OCI-LY3 (cell line): ENCODE measurements around the gene SAMD4A.

Experiments
- EZH2phosphoT487 ChIP-seq: fragments of 200-600 bp; shearing (Covaris generic); IDR thresholded peaks from 2 replicates; pipeline ENCODE4 v1.6.1; 2018; ENCODE audit warnings: antibody characterized with exemption, mixed run types, low read depth
- TF ChIP-seq, protein P1 (sequence below): fragments of 200-600, 300-600 bp; sonication (generic); IDR thresholded peaks from 2 replicates; pipeline ENCODE4 v1.5.1; 2014; ENCODE audit warnings: antibody characterized with exemption, low read length, low read depth

DNA sequence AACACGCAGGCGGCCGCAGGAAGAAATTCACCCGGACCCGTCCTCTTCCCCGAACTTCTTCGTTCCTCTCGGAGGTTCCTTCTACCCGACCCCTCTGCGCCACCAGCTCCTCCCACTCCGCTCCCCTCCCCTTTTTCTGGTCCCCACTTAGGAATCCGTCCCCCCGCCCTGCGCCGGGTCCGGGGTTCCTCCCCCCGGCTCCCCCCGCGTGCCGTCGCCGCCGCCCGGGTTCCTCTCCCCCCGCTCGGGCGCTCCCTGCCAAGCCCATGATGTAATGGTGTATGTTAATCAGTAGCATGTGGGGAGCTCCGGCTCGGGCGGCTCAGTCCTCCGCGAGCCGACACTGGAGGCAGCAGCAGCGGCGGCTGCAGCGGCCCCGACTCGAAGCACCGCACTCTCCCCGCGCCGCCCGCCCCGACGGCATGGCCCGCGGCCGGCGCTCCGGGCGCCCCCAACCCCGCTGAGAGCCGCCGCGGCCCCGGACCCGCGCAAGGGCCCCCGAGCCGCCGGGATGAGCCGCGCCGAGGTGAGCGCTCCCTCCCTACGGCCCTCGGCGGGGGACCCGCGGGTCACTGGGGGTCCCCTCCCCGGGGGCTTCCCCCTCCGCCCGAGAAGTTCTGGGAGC is 1.0 kb upstream of the SAMD4A start:
- TF ChIP-seq, protein P1, sequence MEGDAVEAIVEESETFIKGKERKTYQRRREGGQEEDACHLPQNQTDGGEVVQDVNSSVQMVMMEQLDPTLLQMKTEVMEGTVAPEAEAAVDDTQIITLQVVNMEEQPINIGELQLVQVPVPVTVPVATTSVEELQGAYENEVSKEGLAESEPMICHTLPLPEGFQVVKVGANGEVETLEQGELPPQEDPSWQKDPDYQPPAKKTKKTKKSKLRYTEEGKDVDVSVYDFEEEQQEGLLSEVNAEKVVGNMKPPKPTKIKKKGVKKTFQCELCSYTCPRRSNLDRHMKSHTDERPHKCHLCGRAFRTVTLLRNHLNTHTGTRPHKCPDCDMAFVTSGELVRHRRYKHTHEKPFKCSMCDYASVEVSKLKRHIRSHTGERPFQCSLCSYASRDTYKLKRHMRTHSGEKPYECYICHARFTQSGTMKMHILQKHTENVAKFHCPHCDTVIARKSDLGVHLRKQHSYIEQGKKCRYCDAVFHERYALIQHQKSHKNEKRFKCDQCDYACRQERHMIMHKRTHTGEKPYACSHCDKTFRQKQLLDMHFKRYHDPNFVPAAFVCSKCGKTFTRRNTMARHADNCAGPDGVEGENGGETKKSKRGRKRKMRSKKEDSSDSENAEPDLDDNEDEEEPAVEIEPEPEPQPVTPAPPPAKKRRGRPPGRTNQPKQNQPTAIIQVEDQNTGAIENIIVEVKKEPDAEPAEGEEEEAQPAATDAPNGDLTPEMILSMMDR: no peak
- TF ChIP-seq EZH2phosphoT487: no peak
